GM12892 (cell line): ENCODE data around the gene RAPGEF1.

ENCODE experiments used
- DNase-seq: peaks from one replicate; pipeline ENCODE4 v3.0.0; 2011; ENCODE audit not compliant: insufficient read length
- FAIRE-seq: peaks from 2 replicates; lab custom pipeline; 2011; peaks lifted over from hg19 to GRCh38; lab: Jason Lieb, UNC
- POLR2A ChIP-seq: IDR thresholded peaks from 2 replicates; pipeline ENCODE4 v1.6.1; 2011; ENCODE audit warnings: low read depth, low read length, control low read depth
- POLR2AphosphoS5 ChIP-seq: IDR thresholded peaks from 2 replicates; pipeline ENCODE4 v1.6.1; 2011; ENCODE audit warnings: low read depth, low read length, control low read depth
- TAF1 ChIP-seq: IDR thresholded peaks from 2 replicates; pipeline ENCODE4 v1.6.1; 2011; ENCODE audit warnings: low read depth, mild to moderate bottlenecking, control low read depth, low read length, borderline replicate concordance

The RAPGEF1 gene

GRCh38 chr9:131613921-131614320, 126.0 kb downstream of the RAPGEF1 start:
- DNase-seq (no peak), FAIRE-seq (no peak)

DNA sequence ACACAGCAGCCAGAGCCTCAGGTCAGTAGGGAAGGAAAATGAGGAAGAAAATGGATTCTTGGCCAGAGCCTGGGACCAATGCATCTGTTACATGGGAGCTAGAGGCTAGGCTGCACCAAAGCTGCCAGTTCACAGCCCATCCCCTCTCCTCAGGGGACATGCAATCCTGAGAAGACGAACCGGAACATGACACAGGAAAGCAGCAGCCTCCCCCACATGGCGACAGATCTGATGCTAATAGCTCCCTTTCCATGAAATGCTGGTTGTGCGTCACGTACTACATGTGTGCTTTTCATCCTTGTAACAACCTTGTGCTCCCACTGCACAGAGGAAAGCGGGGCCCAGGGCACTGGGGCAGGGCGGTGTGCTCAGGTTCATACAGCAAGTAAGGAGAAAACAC, 127.0 kb downstream of the RAPGEF1 start:
- TF ChIP-seq POLR2A (no peak), POLR2AphosphoS5 (no peak), TAF1 (no peak)
- no peak for DNase-seq
- no peak for FAIRE-seq

More at GRCh38 chr9:131613921-131614320, 126.0 kb downstream of the RAPGEF1 start:
- no peak; the same call in 1 of the 2 replicates for TF ChIP-seq POLR2A
- TF ChIP-seq POLR2AphosphoS5, result 0 out of 2 replicates have a peak, but pooled peaks have one; percentile 22

GRCh38 chr9:131611586-131612315, 128.1 kb downstream of the RAPGEF1 start:
- FAIRE-seq (no peak), DNase-seq (no peak)
- TF ChIP-seq TAF1, result no peak
- no peak for TF ChIP-seq POLR2A
- no peak for TF ChIP-seq POLR2AphosphoS5

DNA sequence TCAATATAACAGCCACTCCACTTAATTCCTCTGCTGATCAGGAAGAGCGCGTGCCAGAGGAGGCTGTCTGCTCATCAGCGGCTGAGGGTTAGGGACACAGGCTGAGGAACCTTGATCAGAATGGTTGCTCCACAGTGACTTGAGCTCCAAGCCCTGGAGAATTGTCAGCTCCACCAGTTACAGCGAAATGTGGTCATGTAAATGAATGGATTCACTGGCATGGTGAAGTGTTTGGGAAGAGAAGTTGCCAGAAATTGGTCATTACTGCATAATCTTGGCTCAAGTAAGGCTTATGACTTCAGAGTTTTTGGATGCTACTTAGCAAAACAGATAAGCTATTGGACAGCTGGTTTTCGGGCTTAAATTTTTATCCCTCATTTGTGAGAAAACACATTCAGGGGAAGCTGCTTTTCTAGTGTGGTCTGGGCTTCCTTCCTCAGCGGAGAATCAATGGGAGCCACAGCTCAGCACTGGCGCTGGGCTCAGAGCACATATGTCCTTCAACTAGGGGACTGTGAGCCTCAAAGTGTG, 129.6 kb downstream of the RAPGEF1 start:
- no peak for TF ChIP-seq POLR2AphosphoS5
- TF ChIP-seq POLR2A, result no peak
- no peak for TF ChIP-seq TAF1
- peak; percentile 24 for FAIRE-seq
- no peak for DNase-seq

GRCh38 chr9:131609099-131609830, 130.6 kb downstream of the RAPGEF1 start:
- DNase-seq (no peak), FAIRE-seq (peak; percentile 76)
- TF ChIP-seq POLR2AphosphoS5, result no peak; the same call in 1 of the 2 replicates
- no peak for TF ChIP-seq TAF1
- no peak for TF ChIP-seq POLR2A

- FAIRE-seq (peak; percentile 17), DNase-seq (no peak)
- TF ChIP-seq TAF1, result no peak
- no peak for TF ChIP-seq POLR2A
- TF ChIP-seq POLR2AphosphoS5, result no peak
Measured at GRCh38 chr9:131608493-131609037, 131.3 kb downstream of the RAPGEF1 start.

GRCh38 chr9:131607591-131607990, 132.3 kb downstream of the RAPGEF1 start:
- FAIRE-seq (no peak), DNase-seq (no peak)
- TF ChIP-seq POLR2A, result no peak; the same call in 1 of the 2 replicates
- no peak for TF ChIP-seq TAF1
- no peak for TF ChIP-seq POLR2AphosphoS5

DNA sequence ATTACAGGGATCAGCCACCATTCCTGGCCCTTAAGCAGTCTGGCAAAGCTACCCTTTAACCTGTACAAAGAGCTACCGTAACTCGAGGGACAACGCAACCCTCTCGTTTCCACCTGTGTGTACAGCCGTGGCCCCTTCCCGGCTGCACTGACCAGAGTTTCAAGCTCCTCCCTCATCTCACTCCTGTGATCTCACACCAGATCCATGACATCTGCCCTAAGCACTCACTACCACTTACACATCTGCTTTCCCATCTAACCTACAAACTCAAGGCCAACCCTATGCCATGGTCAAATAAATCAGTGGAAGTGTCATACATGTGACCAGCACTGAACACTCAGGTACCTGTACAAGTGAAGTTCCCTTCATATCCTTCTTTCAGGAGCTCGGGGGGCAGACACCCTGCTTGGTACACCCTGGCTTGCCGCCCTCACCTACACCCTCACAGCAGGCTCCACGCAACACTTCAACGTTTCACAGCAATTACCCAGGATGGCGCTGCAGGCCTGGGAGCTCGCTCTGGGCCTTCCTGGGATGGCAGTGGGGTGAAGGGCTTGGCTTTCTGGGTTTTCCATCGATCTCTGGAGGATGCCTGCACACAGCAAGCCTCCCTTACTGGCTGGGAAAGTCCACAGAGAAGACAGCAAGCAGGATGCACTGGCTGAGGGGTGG, 132.8 kb downstream of the RAPGEF1 start:
- DNase-seq, result no peak
- peak; percentile 16; the same call in 1 of the 2 replicates for TF ChIP-seq POLR2A
- TF ChIP-seq POLR2AphosphoS5, result peak; percentile 17; the same call in 1 of the 2 replicates
- TF ChIP-seq TAF1, result no peak
- FAIRE-seq, result no peak

- FAIRE-seq, result no peak
- no peak for DNase-seq
- TF ChIP-seq POLR2AphosphoS5 (no peak), POLR2A (no peak), TAF1 (no peak)
Measured at GRCh38 chr9:131605770-131606590, 133.9 kb downstream of the RAPGEF1 start.

DNA sequence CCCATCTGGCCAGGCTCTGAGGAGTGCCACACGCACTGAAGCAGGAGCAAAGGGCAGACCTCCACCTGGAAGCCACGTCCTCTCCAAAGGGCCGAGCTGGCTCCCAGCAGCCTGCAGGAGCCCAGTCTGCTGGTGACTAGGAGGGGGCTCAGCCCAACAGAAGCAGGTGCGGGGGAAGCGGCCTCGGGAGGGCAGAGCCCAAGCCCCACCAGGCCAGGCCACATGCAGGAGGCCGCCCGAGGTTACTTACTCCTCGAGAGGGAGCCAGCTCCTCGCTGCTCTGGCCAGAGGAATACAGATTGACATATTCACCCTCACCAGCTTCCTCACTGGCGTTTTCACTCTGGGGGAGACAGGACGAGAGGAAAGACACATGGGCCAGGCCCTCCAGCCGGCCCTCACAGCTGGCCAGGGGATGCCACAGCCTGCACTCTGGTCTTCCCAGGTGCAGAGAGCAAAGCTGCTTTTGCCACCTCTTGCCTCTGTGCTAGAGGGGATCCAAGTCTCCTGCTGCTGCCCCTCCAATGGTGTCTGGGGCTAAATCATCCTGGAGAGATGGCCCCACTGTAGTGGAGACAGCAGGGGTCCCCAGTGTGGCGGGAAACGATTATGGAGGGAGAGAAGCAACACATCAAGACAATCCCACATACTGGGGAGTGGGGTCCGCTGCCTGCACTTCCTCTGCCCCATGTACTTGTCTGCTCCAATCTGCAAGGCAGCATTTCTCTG, 136.0 kb downstream of the RAPGEF1 start:
- TF ChIP-seq POLR2A, result no peak
- no peak for TF ChIP-seq POLR2AphosphoS5
- TF ChIP-seq TAF1, result no peak
- no peak for FAIRE-seq

More for the DNA sequence above, 136.0 kb downstream of the RAPGEF1 start:
- no peak for DNase-seq
